Astrocyte (in vitro differentiated cells and primary cell): Measurements from ENCODE around the gene TNFRSF8. TPM values are rescaled to one million over a fixed set of nuclear protein-coding genes. Genes with fewer than 3 reads are reported as not detected.

ENCODE experiments used
- DNase-seq: peaks from one replicate; pipeline ENCODE4 v3.0.0-alpha.2; 2010; ENCODE audit warnings: low read depth
- FAIRE-seq: peaks from 2 replicates; lab custom pipeline; 2011; peaks lifted over from hg19 to GRCh38; lab: Jason Lieb, UNC
- H2AFZ ChIP-seq: 2 replicates; pipeline ENCODE4 v1.6.0; 2012; ENCODE audit warnings: low read depth, low read length, inconsistent platforms
- H3K27ac ChIP-seq: 2 replicates; pipeline ENCODE4 v1.5.1; 2011; ENCODE audit warnings: low read depth, low read length, inconsistent platforms
- H3K27me3 ChIP-seq: 2 replicates; pipeline ENCODE4 v1.6.0; 2011; ENCODE audit warnings: low read length, inconsistent platforms; ENCODE audit not compliant: insufficient read depth
- H3K36me3 ChIP-seq: 2 replicates; pipeline ENCODE4 v1.5.1; 2011; ENCODE audit warnings: low read length, inconsistent platforms; ENCODE audit not compliant: insufficient read depth
- H3K4me1 ChIP-seq: 2 replicates; pipeline ENCODE4 v1.5.1; 2011; ENCODE audit warnings: low read length, inconsistent platforms; ENCODE audit not compliant: insufficient read depth
- H3K4me2 ChIP-seq: 2 replicates; pipeline ENCODE4 v1.6.0; 2012; ENCODE audit warnings: low read length, inconsistent platforms
- H3K4me3 ChIP-seq: 2 replicates; pipeline ENCODE4 v1.5.1; 2011; ENCODE audit warnings: low read depth, mild to moderate bottlenecking, low read length, inconsistent platforms; ENCODE audit not compliant: insufficient read depth
- H3K79me2 ChIP-seq: 2 replicates; pipeline ENCODE4 v1.6.0; 2012; ENCODE audit warnings: mild to moderate bottlenecking, low read length, inconsistent platforms; ENCODE audit not compliant: insufficient read depth
- H3K9ac ChIP-seq: 2 replicates; pipeline ENCODE4 v1.6.0; 2012; ENCODE audit warnings: mild to moderate bottlenecking, low read length, inconsistent platforms
- H3K9me3 ChIP-seq: 2 replicates; pipeline ENCODE4 v1.5.1; 2012; ENCODE audit warnings: low read depth, mild to moderate bottlenecking, low read length, inconsistent platforms; ENCODE audit not compliant: insufficient read depth
- H4K20me1 ChIP-seq: 2 replicates; pipeline ENCODE4 v1.6.0; 2012; ENCODE audit warnings: low read length, inconsistent platforms; ENCODE audit not compliant: insufficient read depth
- H3K27ac Mint-ChIP-seq: one replicate; pipeline ENCODE4 v1.8.0; 2021; ENCODE audit warnings: mild to moderate bottlenecking, mixed read lengths; ENCODE audit not compliant: unreplicated experiment
- H3K27me3 Mint-ChIP-seq: one replicate; pipeline ENCODE4 v1.8.0; 2021; ENCODE audit warnings: low read depth, mixed read lengths; ENCODE audit not compliant: unreplicated experiment
- H3K36me3 Mint-ChIP-seq: one replicate; pipeline ENCODE4 v1.8.0; 2021; ENCODE audit warnings: low read depth, mixed read lengths; ENCODE audit not compliant: unreplicated experiment
- H3K4me1 Mint-ChIP-seq: one replicate; pipeline ENCODE4 v1.8.0; 2021; ENCODE audit warnings: low read depth, mixed read lengths; ENCODE audit not compliant: unreplicated experiment
- H3K4me3 Mint-ChIP-seq: one replicate; pipeline ENCODE4 v1.8.0; 2021; ENCODE audit warnings: mild to moderate bottlenecking, moderate library complexity, mixed read lengths; ENCODE audit not compliant: unreplicated experiment
- H3K9me3 Mint-ChIP-seq: one replicate; pipeline ENCODE4 v1.8.0; 2021; ENCODE audit warnings: mild to moderate bottlenecking, mixed read lengths; ENCODE audit not compliant: unreplicated experiment
- CTCF ChIP-seq: IDR thresholded peaks from 2 replicates; pipeline ENCODE4 v1.5.1; 2011; ENCODE audit warnings: low read depth, mild to moderate bottlenecking, inconsistent platforms, low read length, moderate library complexity; ENCODE audit not compliant: insufficient read depth
- EZH2 ChIP-seq: IDR thresholded peaks from 2 replicates; pipeline ENCODE4 v1.6.1; 2012; ENCODE audit warnings: mild to moderate bottlenecking, low read length, inconsistent platforms; ENCODE audit not compliant: insufficient read depth
- total RNA-seq: library from RNA; stranded (reverse); gene quantifications from 2 replicates; pipeline ENCODE4 v1.2.1, GENCODE V29; 2021

Gene TNFRSF8
- total RNA-seq, 1 donor from 2014 or later: 0.16 TPM

- no peak overlapping the region for H3K27ac ChIP-seq
- H3K27me3 ChIP-seq: peaks cover 13% of the 10 kb centered on the region
- Mint-ChIP-seq H3K36me3 (no peaks in the 10 kb centered on the region), H3K4me1 (peaks cover 10% of the 10 kb centered on the region), H3K4me3 (no peak overlapping the region), H3K27me3 (peaks cover 10% of the 10 kb centered on the region), H3K27ac (no peak overlapping the region), H3K9me3 (peaks cover 2% of the 10 kb centered on the region)
- no peaks in the 10 kb centered on the region for H3K9me3 ChIP-seq
- no peak overlapping the region for H2AFZ ChIP-seq
- H3K36me3 ChIP-seq: no peaks in the 10 kb centered on the region
- TF ChIP-seq CTCF (no peak), EZH2 (no peak)
- no peak for FAIRE-seq
- no peak for DNase-seq
- no peak overlapping the region for H3K4me2 ChIP-seq
- no peaks in the 10 kb centered on the region for H3K79me2 ChIP-seq
- no peaks in the 10 kb centered on the region for H4K20me1 ChIP-seq
- H3K4me1 ChIP-seq: peaks cover 4% of the 10 kb centered on the region
- H3K4me3 ChIP-seq: no peak overlapping the region
- no peak overlapping the region for H3K9ac ChIP-seq
These were observed 5.7 kb upstream of the TNFRSF8 start for GRCh38 chr1:12057382-12057781.

- no peak overlapping the region for H3K4me3 Mint-ChIP-seq
- FAIRE-seq (no peak), DNase-seq (no peak)
- H3K27ac Mint-ChIP-seq: no peak overlapping the region
- no peaks in the 10 kb centered on the region for H3K36me3 Mint-ChIP-seq
- Histone ChIP-seq H3K27me3 (peaks cover 18% of the 10 kb centered on the region), H3K4me3 (no peak overlapping the region), H3K9ac (no peak overlapping the region), H3K79me2 (no peaks in the 10 kb centered on the region), H3K4me2 (no peak overlapping the region), H3K4me1 (peaks cover 3% of the 10 kb centered on the region), H3K27ac (no peak overlapping the region), H2AFZ (no peak overlapping the region), H3K36me3 (no peaks in the 10 kb centered on the region), H4K20me1 (no peaks in the 10 kb centered on the region), H3K9me3 (no peaks in the 10 kb centered on the region)
- H3K4me1 Mint-ChIP-seq: peaks cover 6% of the 10 kb centered on the region
- TF ChIP-seq EZH2: no peak
- TF ChIP-seq CTCF: no peak
- peaks cover 14% of the 10 kb centered on the region for H3K27me3 Mint-ChIP-seq
- H3K9me3 Mint-ChIP-seq: peaks cover 2% of the 10 kb centered on the region
These were observed 5.0 kb upstream of the TNFRSF8 start for GRCh38 chr1:12057940-12058687.

- FAIRE-seq (no peak), DNase-seq (no peak)
- no peaks in the 10 kb centered on the region for H4K20me1 ChIP-seq
- TF ChIP-seq EZH2 (no peak), CTCF (no peak)
- H3K27me3 ChIP-seq: peaks cover 29% of the 10 kb centered on the region
- H3K4me1 Mint-ChIP-seq: peaks cover 2% of the 10 kb centered on the region
- H3K9me3 Mint-ChIP-seq: peaks cover 2% of the 10 kb centered on the region
- peaks cover 3% of the 10 kb centered on the region for H3K4me1 ChIP-seq
- H3K79me2 ChIP-seq: no peaks in the 10 kb centered on the region
- no peaks in the 10 kb centered on the region for H3K9me3 ChIP-seq
- no peak overlapping the region for H3K4me2 ChIP-seq
- no peaks in the 10 kb centered on the region for H3K36me3 Mint-ChIP-seq
- H3K27ac Mint-ChIP-seq: peak overlapping the region; percentile 44
- peaks cover 17% of the 10 kb centered on the region for H3K27me3 Mint-ChIP-seq
- no peak overlapping the region for H3K4me3 ChIP-seq
- H3K36me3 ChIP-seq: no peaks in the 10 kb centered on the region
- no peak overlapping the region for H2AFZ ChIP-seq
- H3K9ac ChIP-seq: no peak overlapping the region
- H3K4me3 Mint-ChIP-seq: no peak overlapping the region
- H3K27ac ChIP-seq: no peak overlapping the region
These were observed 3.9 kb upstream of the TNFRSF8 start for GRCh38 chr1:12059226-12059625.
